Hematopoietic multipotent progenitor cell treated with erythropoietin and hydrocortisone succinate and interleukin-3 and kit ligand, for 6 days (in vitro differentiated cells): Measurements from ENCODE around the gene FRMD4B.
"Not testable (repeated sequence)": the region's sequence is repeated elsewhere in the genome, so short reads cannot be mapped to it uniquely, and the experiment has no call there.

Experiments
- DNase-seq: peaks from one replicate; pipeline ENCODE4 v3.0.0-alpha.2; 2015

The FRMD4B gene

GRCh38 chr3:69320871-69321271, 65.0 kb downstream of the FRMD4B start:
- DNase-seq = peak; percentile 70

GRCh38 chr3:69319652-69320051, 66.2 kb downstream of the FRMD4B start:
- no peak for DNase-seq

- no peak for DNase-seq
Measured at GRCh38 chr3:69318410-69318809, 67.5 kb downstream of the FRMD4B start.

GRCh38 chr3:69313251-69313650, 72.6 kb downstream of the FRMD4B start:
- DNase-seq = no peak

- DNase-seq = peak; percentile 41
Measured at GRCh38 chr3:69309814-69310213, 76.1 kb downstream of the FRMD4B start.

GRCh38 chr3:69306239-69307185, 79.4 kb downstream of the FRMD4B start:
- peak; percentile 89 for DNase-seq

GRCh38 chr3:69305011-69305410, 80.9 kb downstream of the FRMD4B start:
- no peak for DNase-seq

- DNase-seq = no peak
Measured at GRCh38 chr3:69304396-69304795, 81.5 kb downstream of the FRMD4B start.

GRCh38 chr3:69300296-69300695, 85.6 kb downstream of the FRMD4B start:
- no peak for DNase-seq

- DNase-seq = no peak
Measured at GRCh38 chr3:69299344-69299743, 86.5 kb downstream of the FRMD4B start.

- DNase-seq = no peak
Measured at GRCh38 chr3:69297501-69297900, 88.4 kb downstream of the FRMD4B start.

- DNase-seq = no peak
Measured at GRCh38 chr3:69296995-69297394, 88.9 kb downstream of the FRMD4B start.

GRCh38 chr3:69294014-69294766, 91.7 kb downstream of the FRMD4B start:
- no peak for DNase-seq

- DNase-seq = no peak
Measured at GRCh38 chr3:69292959-69293574, 92.8 kb downstream of the FRMD4B start.

- no peak for DNase-seq
Measured at GRCh38 chr3:69292185-69292584, 93.7 kb downstream of the FRMD4B start.

- no peak for DNase-seq
Measured at GRCh38 chr3:69290430-69290829, 95.5 kb downstream of the FRMD4B start.

- DNase-seq = no peak
Measured at GRCh38 chr3:69290006-69290405, 95.9 kb downstream of the FRMD4B start.

GRCh38 chr3:69288161-69288895, 97.6 kb downstream of the FRMD4B start:
- no peak for DNase-seq

- DNase-seq = no peak
Measured at GRCh38 chr3:69283913-69284611, 101.8 kb downstream of the FRMD4B start.

- DNase-seq = no peak
Measured at GRCh38 chr3:69283496-69283895, 102.4 kb downstream of the FRMD4B start.

- no peak for DNase-seq
Measured at GRCh38 chr3:69282181-69282580, 103.7 kb downstream of the FRMD4B start.

GRCh38 chr3:69277403-69277802, 108.5 kb downstream of the FRMD4B start:
- not testable (repeated sequence) for DNase-seq
